ENCODE measurements around the gene RNASE9. TPM values are rescaled to one million over a fixed set of nuclear protein-coding genes. Genes with fewer than 3 reads are reported as not detected.
A peak's percentile ranks its signal among the peaks of the same experiment; 100 is the strongest.

Gene RNASE9
- total and polyA plus RNA-seq, 2 experiments from 2014 or later = 0.24 TPM; not detected in 1

GRCh38 chr14:20608383-20609110 is 47.7 kb upstream of the RNASE9 start:
- Mint-ChIP-seq H3K4me1 (peaks cover 11% of the 10 kb centered on the region), H3K27me3 (ENCODE audit: insufficient read depth, low read depth, poor library complexity) (no peaks in the 10 kb centered on the region), H3K9me3 (no peaks in the 10 kb centered on the region), H3K36me3 (ENCODE audit: low read depth) (no peaks in the 10 kb centered on the region), H3K4me3 (no peak overlapping the region), H3K27ac (no peak overlapping the region)
- H3K79me2 ChIP-seq (replicated peaks; ENCODE audit: insufficient read depth) = no peaks in the 10 kb centered on the region
- H3K9me2 ChIP-seq (ENCODE audit: insufficient read depth) = peaks cover 6% of the 10 kb centered on the region; the same call in 1 of the 2 replicates
- peak overlapping the region; percentile 38 for H3K4me3 ChIP-seq
- no peaks in the 10 kb centered on the region; the same call in 1 of the 2 replicates for H3F3A ChIP-seq (replicated peaks; ENCODE audit: low read depth)
- H3K36me3 ChIP-seq (ENCODE audit: insufficient read depth) = no peaks in the 10 kb centered on the region
- no peak for ATAC-seq
- no peak overlapping the region for H2AFZ ChIP-seq
- TF ChIP-seq ZNF331 (CRISPR knock-in tag; IDR thresholded peaks at IDR 0.05; ENCODE audit: low read depth) = no peak
- TF ChIP-seq NANOG (IDR thresholded peaks at IDR 0.05; ENCODE audit: borderline replicate concordance) = no peak
- TF ChIP-seq CTCF (conservative IDR thresholded peaks at IDR 0.05; ENCODE audit: low read depth in 2 of 2) = peak in 1 of 2 experiments; percentile 26; a peak in 1 of 4 replicates
- no peak for TF ChIP-seq CREB1 (CRISPR knock-in tag; IDR thresholded peaks at IDR 0.05; ENCODE audit: low read depth)
- no peak for TF ChIP-seq STAT1 (IDR thresholded peaks at IDR 0.05; ENCODE audit: unreplicated experiment)
- DNase-seq (ENCODE audit: low spot score) = peak; percentile 41
- peaks cover 11% of the 10 kb centered on the region; the same call in 1 of the 2 replicates for H3K27me3 ChIP-seq (ENCODE audit: insufficient read depth)
- no peaks in the 10 kb centered on the region for H4K20me1 ChIP-seq (replicated peaks; ENCODE audit: insufficient read depth)
- peaks cover 26% of the 10 kb centered on the region for H3K4me1 ChIP-seq (ENCODE audit: insufficient read depth)
- peak overlapping the region; percentile 52 for H3K4me2 ChIP-seq
- H3K27ac ChIP-seq (ENCODE audit: low read depth) = no peak overlapping the region

DNA sequence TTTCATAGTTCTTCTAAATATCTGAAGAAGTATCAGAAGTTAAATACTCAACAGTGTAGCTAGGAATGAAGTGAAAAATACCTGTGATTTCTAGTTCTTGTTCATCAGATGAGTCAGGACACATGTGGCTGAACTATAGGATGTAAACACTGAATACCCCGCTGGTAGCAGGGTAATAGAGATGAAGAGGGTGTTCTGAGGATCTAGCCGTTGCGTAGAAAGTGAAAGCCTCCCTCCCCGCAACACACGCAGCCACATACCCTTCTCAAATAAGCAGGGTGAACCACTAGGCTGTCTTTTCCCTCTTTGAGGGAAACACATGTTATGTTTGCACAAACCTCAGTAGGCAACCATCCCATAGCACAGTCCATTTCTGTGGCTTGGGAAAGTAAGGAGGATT is 46.8 kb upstream of the RNASE9 start:
- no peak overlapping the region for H3K4me2 ChIP-seq
- no peak overlapping the region for H3K27ac ChIP-seq (ENCODE audit: low read depth)
- no peaks in the 10 kb centered on the region for H3K79me2 ChIP-seq (replicated peaks; ENCODE audit: insufficient read depth)
- Mint-ChIP-seq H3K9me3 (no peaks in the 10 kb centered on the region), H3K27ac (no peak overlapping the region), H3K4me1 (peaks cover 11% of the 10 kb centered on the region), H3K4me3 (no peak overlapping the region), H3K36me3 (ENCODE audit: low read depth) (no peaks in the 10 kb centered on the region), H3K27me3 (ENCODE audit: insufficient read depth, low read depth, poor library complexity) (no peaks in the 10 kb centered on the region)
- no peak for TF ChIP-seq ZNF114 (CRISPR knock-in tag; IDR thresholded peaks at IDR 0.05)
- TF ChIP-seq NANOG (IDR thresholded peaks at IDR 0.05; ENCODE audit: borderline replicate concordance) = no peak
- TF ChIP-seq CREB1 (CRISPR knock-in tag; IDR thresholded peaks at IDR 0.05; ENCODE audit: low read depth) = no peak
- no peaks in the 10 kb centered on the region for H3K36me3 ChIP-seq (ENCODE audit: insufficient read depth)
- peaks cover 22% of the 10 kb centered on the region for H3K4me1 ChIP-seq (ENCODE audit: insufficient read depth)
- H3F3A ChIP-seq (replicated peaks; ENCODE audit: low read depth) = no peaks in the 10 kb centered on the region; the same call in 1 of the 2 replicates
- peak overlapping the region; percentile 25; the same call in 1 of the 2 replicates for H2AFZ ChIP-seq
- DNase-seq (ENCODE audit: low spot score) = no peak
- H3K27me3 ChIP-seq (ENCODE audit: insufficient read depth) = peaks cover 11% of the 10 kb centered on the region; the same call in 1 of the 2 replicates
- no peak for ATAC-seq
- H3K4me3 ChIP-seq = no peak overlapping the region
- no peaks in the 10 kb centered on the region for H4K20me1 ChIP-seq (replicated peaks; ENCODE audit: insufficient read depth)
- peaks cover 6% of the 10 kb centered on the region; the same call in 1 of the 2 replicates for H3K9me2 ChIP-seq (ENCODE audit: insufficient read depth)

DNA sequence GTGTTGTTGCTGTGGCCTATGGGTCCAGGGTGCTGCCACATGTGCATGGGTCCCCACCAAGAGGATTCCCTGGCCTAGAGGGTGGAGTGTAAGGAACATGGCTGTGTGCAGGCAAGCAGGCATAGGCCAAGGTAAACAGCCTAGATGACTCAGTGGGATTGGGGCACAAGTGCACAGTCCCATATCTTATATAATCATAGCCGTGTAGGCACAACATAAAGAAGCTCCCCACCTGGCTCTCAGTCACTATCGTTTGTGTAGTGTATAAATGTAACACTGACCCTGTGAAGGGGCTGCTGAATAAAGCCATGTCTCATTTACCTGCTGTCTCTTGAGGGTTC is 46.0 kb upstream of the RNASE9 start:
- H3K27me3 ChIP-seq (ENCODE audit: insufficient read depth) = peaks cover 11% of the 10 kb centered on the region; the same call in 1 of the 2 replicates
- no peak overlapping the region for H3K4me2 ChIP-seq
- no peaks in the 10 kb centered on the region for H3K36me3 ChIP-seq (ENCODE audit: insufficient read depth)
- H3K27me3 Mint-ChIP-seq (ENCODE audit: insufficient read depth, low read depth, poor library complexity) = no peaks in the 10 kb centered on the region
- no peaks in the 10 kb centered on the region for H4K20me1 ChIP-seq (replicated peaks; ENCODE audit: insufficient read depth)
- ATAC-seq (no peak), DNase-seq (ENCODE audit: low spot score) (no peak)
- H3F3A ChIP-seq (replicated peaks; ENCODE audit: low read depth) = no peaks in the 10 kb centered on the region; the same call in 1 of the 2 replicates
- H3K27ac ChIP-seq (ENCODE audit: low read depth) = no peak overlapping the region
- no peaks in the 10 kb centered on the region for H3K79me2 ChIP-seq (replicated peaks; ENCODE audit: insufficient read depth)
- H3K4me3 ChIP-seq = no peak overlapping the region
- no peak overlapping the region for H2AFZ ChIP-seq
- peaks cover 11% of the 10 kb centered on the region for H3K4me1 Mint-ChIP-seq
- no peak overlapping the region for H3K4me3 Mint-ChIP-seq
- H3K27ac Mint-ChIP-seq = no peak overlapping the region
- peaks cover 6% of the 10 kb centered on the region; the same call in 1 of the 2 replicates for H3K9me2 ChIP-seq (ENCODE audit: insufficient read depth)
- no peaks in the 10 kb centered on the region for H3K9me3 Mint-ChIP-seq
- H3K4me1 ChIP-seq (ENCODE audit: insufficient read depth) = peaks cover 17% of the 10 kb centered on the region; the same call in 1 of the 2 replicates
- H3K36me3 Mint-ChIP-seq (ENCODE audit: low read depth) = no peaks in the 10 kb centered on the region
- no peak for TF ChIP-seq EZH2 (IDR thresholded peaks at IDR 0.05; ENCODE audit: low read depth, unreplicated experiment)
- no peak for TF ChIP-seq NANOG (IDR thresholded peaks at IDR 0.05; ENCODE audit: borderline replicate concordance)

Data from GM23338 (cell line).